ENCODE results near the gene TOR1B. TPM values are rescaled to one million over a fixed set of nuclear protein-coding genes. Genes with fewer than 3 reads are reported as not detected.
A peak's percentile ranks its signal among the peaks of the same experiment; 100 is the strongest.
"Not testable (repeated sequence)": the region's sequence is repeated elsewhere in the genome, so short reads cannot be mapped to it uniquely, and the experiment has no call there.

The TOR1B gene
- total RNA-seq, 1 experiment from 2014 or later: 80.4 TPM

GRCh38 chr9:129776566-129776937 is 26.4 kb upstream of the TOR1B start:
- DNase-seq (ENCODE audit: low spot score): no peak

- peak; percentile 97 for DNase-seq (ENCODE audit: low spot score)
Measured at GRCh38 chr9:129776938-129777768, 25.8 kb upstream of the TOR1B start.

- no peak for DNase-seq (ENCODE audit: low spot score)
Measured at GRCh38 chr9:129777769-129778130, 25.2 kb upstream of the TOR1B start.

GRCh38 chr9:129778469-129778868 is 24.5 kb upstream of the TOR1B start:
- DNase-seq (ENCODE audit: low spot score): no peak

GRCh38 chr9:129779560-129780190 is 23.3 kb upstream of the TOR1B start:
- DNase-seq (ENCODE audit: low spot score): no peak

GRCh38 chr9:129781131-129781530 is 21.9 kb upstream of the TOR1B start:
- DNase-seq (ENCODE audit: low spot score): no peak

GRCh38 chr9:129781981-129782380 is 21.0 kb upstream of the TOR1B start:
- no peak for DNase-seq (ENCODE audit: low spot score)

GRCh38 chr9:129783516-129784361 is 19.2 kb upstream of the TOR1B start:
- DNase-seq (ENCODE audit: low spot score): peak; percentile 54

GRCh38 chr9:129784970-129785369 is 18.0 kb upstream of the TOR1B start:
- not testable (repeated sequence) for DNase-seq (ENCODE audit: low spot score)

GRCh38 chr9:129785866-129786265 is 17.1 kb upstream of the TOR1B start:
- no peak for DNase-seq (ENCODE audit: low spot score)

GRCh38 chr9:129786481-129786880 is 16.5 kb upstream of the TOR1B start:
- no peak for DNase-seq (ENCODE audit: low spot score)

GRCh38 chr9:129794549-129794948 is 8.4 kb upstream of the TOR1B start:
- DNase-seq (ENCODE audit: low spot score): no peak

- DNase-seq (ENCODE audit: low spot score): not testable (repeated sequence)
Measured at GRCh38 chr9:129796029-129796428, 7.0 kb upstream of the TOR1B start.

GRCh38 chr9:129798973-129799372 is 4.0 kb upstream of the TOR1B start:
- DNase-seq (ENCODE audit: low spot score): no peak

- DNase-seq (ENCODE audit: low spot score): no peak
Measured at GRCh38 chr9:129801504-129801903, 1.5 kb upstream of the TOR1B start.

- peak; percentile 22 for DNase-seq (ENCODE audit: low spot score)
Measured at GRCh38 chr9:129803676-129804060, 684 bp downstream of the TOR1B start.

- DNase-seq (ENCODE audit: low spot score): no peak
Measured at GRCh38 chr9:129806061-129806460, 3.1 kb downstream of the TOR1B start.

- no peak for DNase-seq (ENCODE audit: low spot score)
Measured at GRCh38 chr9:129809346-129809745, 6.4 kb downstream of the TOR1B start.

- DNase-seq (ENCODE audit: low spot score): no peak
Measured at GRCh38 chr9:129810116-129810515, 7.1 kb downstream of the TOR1B start.

- no peak for DNase-seq (ENCODE audit: low spot score)
Measured at GRCh38 chr9:129810788-129811187, 7.8 kb downstream of the TOR1B start.

- no peak for DNase-seq (ENCODE audit: low spot score)
Measured at GRCh38 chr9:129811967-129812363, 9.0 kb downstream of the TOR1B start.

GRCh38 chr9:129812385-129812784 is 9.4 kb downstream of the TOR1B start:
- DNase-seq (ENCODE audit: low spot score): no peak

- DNase-seq (ENCODE audit: low spot score): no peak
Measured at GRCh38 chr9:129813661-129814060, 10.7 kb downstream of the TOR1B start.

Measured in A172 (cell line).